Smooth muscle cell (in vitro differentiated cells): ENCODE measurements around the gene CCN5. TPM values are rescaled to one million over a fixed set of nuclear protein-coding genes. Genes with fewer than 3 reads are reported as not detected.

ENCODE experiments used
- DNase-seq: peaks from one replicate; lab custom pipeline; 2025; ENCODE audit not compliant: unreplicated experiment; lab: John Stamatoyannopoulos, UW
- H2AFZ ChIP-seq: fragments of 200-600 bp; sonication (generic); 2 replicates; pipeline ENCODE4 v1.6.0; 2016; ENCODE audit warnings: antibody characterized with exemption, low read depth, mild to moderate bottlenecking
- H3F3A ChIP-seq: fragments of 200-600 bp; sonication (generic); 2 replicates; pipeline ENCODE4 v1.6.0; 2017; ENCODE audit warnings: antibody characterized with exemption, low read depth
- H3K27ac ChIP-seq: fragments of 200-600 bp; sonication (generic); 2 replicates; pipeline ENCODE4 v1.5.1; 2016; ENCODE audit warnings: low read depth, mild to moderate bottlenecking
- H3K27me3 ChIP-seq: fragments of 200-600 bp; sonication (generic); 2 replicates; pipeline ENCODE4 v1.6.1; 2016; ENCODE audit warnings: low read depth, mild to moderate bottlenecking
- H3K36me3 ChIP-seq: fragments of 200-600 bp; sonication (generic); 2 replicates; pipeline ENCODE4 v1.5.1; 2016; ENCODE audit warnings: low read depth
- H3K4me1 ChIP-seq: fragments of 200-600 bp; sonication (generic); 2 replicates; pipeline ENCODE4 v1.5.1; 2016; ENCODE audit warnings: low read depth
- H3K4me2 ChIP-seq: fragments of 200-600 bp; sonication (generic); 2 replicates; pipeline ENCODE4 v1.6.0; 2016; ENCODE audit warnings: mild to moderate bottlenecking
- H3K4me3 ChIP-seq: fragments of 200-600 bp; sonication (generic); 2 replicates; pipeline ENCODE4 v1.5.1; 2016; ENCODE audit warnings: mild to moderate bottlenecking
- H3K79me2 ChIP-seq: fragments of 200-600 bp; sonication (generic); 2 replicates; pipeline ENCODE4 v1.6.0; 2016; ENCODE audit warnings: low read depth, mild to moderate bottlenecking
- H3K9ac ChIP-seq: fragments of 200-600 bp; sonication (generic); 2 replicates; pipeline ENCODE4 v1.6.0; 2016; ENCODE audit warnings: low read depth
- H3K9me3 ChIP-seq: fragments of 200-600 bp; sonication (generic); replicated peaks from 2 replicates; pipeline ENCODE4 v1.5.1; 2016; ENCODE audit warnings: low read depth
- H4K20me1 ChIP-seq: fragments of 200-600 bp; sonication (generic); 2 replicates; pipeline ENCODE4 v1.6.0; 2016; ENCODE audit warnings: low read depth
- CTCF ChIP-seq: fragments of 200-600 bp; sonication (generic); IDR thresholded peaks from 2 replicates; pipeline ENCODE4 v1.5.1; 2017; ENCODE audit warnings: borderline replicate concordance, mild to moderate bottlenecking, antibody characterized with exemption; ENCODE audit not compliant: insufficient read depth, poor library complexity, severe bottlenecking
- WGBS: methylation state at CpG from one replicate; pipeline ENCODE4 v1.1.7; 2016; ENCODE audit warnings: low lambda C conversion rate; 5-methylcytosine and 5-hydroxymethylcytosine counted together
- polyA plus RNA-seq: library from polyadenylated mRNA; unstranded; fragments of >200 nt; fragmentation: Nextera tagmentation; extraction: Ambion mirVana; gene quantifications from 2 replicates; pipeline ENCODE4 v1.2.1, GENCODE V29; 2016
- total RNA-seq: library from RNA; depleted of rRNA; stranded (reverse); fragments of >200 nt; gene quantifications from 2 replicates; pipeline ENCODE4 v1.2.3, GENCODE V29; 2014

CCN5 gene
- total and polyA plus RNA-seq, 2 experiments from 2014 or later = not detected

GRCh38 chr20:44698351-44698750 lies 16.8 kb upstream of the CCN5 start:
- H3K9me3 ChIP-seq = no peaks in the 10 kb centered on the region
- no peaks in the 10 kb centered on the region for H3K27me3 ChIP-seq
- no peak for DNase-seq
- no peak overlapping the region for H3K4me2 ChIP-seq
- 42% methylated on average over 3 of the region's 3 CpGs for WGBS
- H3K9ac ChIP-seq = no peak overlapping the region
- H4K20me1 ChIP-seq = no peaks in the 10 kb centered on the region
- H2AFZ ChIP-seq = no peak overlapping the region
- no peak overlapping the region for H3K4me3 ChIP-seq
- peaks cover 22% of the 10 kb centered on the region for H3F3A ChIP-seq
- H3K27ac ChIP-seq = no peak overlapping the region
- no peak for TF ChIP-seq CTCF
- no peaks in the 10 kb centered on the region for H3K36me3 ChIP-seq
- H3K79me2 ChIP-seq = no peaks in the 10 kb centered on the region
- H3K4me1 ChIP-seq = peaks cover 14% of the 10 kb centered on the region

DNA sequence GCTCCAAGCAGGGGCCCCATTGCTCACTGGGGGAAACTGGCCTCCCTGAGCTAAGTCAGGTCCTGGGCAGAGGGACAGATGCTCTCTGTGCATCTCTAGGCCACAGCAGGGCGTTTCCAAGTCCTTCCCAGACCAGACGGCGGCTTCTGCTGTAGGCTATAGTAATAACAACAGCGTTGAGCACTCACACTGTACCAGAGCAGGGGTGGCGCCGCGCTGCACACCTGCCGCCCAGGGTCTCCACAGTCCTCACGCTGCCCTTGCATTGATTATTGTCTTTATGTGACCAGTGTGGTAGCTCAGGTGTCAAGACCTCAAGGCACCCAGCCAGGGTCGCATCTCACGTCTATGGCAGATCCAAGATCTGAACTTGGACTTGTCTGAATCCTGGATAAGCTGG lies 14.9 kb upstream of the CCN5 start:
- no peak overlapping the region for H3K9ac ChIP-seq
- no peaks in the 10 kb centered on the region for H3K36me3 ChIP-seq
- H3F3A ChIP-seq = peaks cover 8% of the 10 kb centered on the region
- H2AFZ ChIP-seq = no peak overlapping the region
- no peaks in the 10 kb centered on the region for H3K79me2 ChIP-seq
- no peak overlapping the region for H3K4me2 ChIP-seq
- WGBS = 93% methylated on average over 10 of the region's 11 CpGs
- peaks cover 14% of the 10 kb centered on the region for H3K4me1 ChIP-seq
- no peaks in the 10 kb centered on the region for H3K9me3 ChIP-seq
- no peak overlapping the region for H3K4me3 ChIP-seq
- H3K27me3 ChIP-seq = no peaks in the 10 kb centered on the region
- no peak for TF ChIP-seq CTCF
- no peaks in the 10 kb centered on the region for H4K20me1 ChIP-seq
- no peak for DNase-seq
- H3K27ac ChIP-seq = no peak overlapping the region

GRCh38 chr20:44701118-44701857 lies 13.9 kb upstream of the CCN5 start:
- 71% methylated on average over 14 of the region's 15 CpGs for WGBS
- DNase-seq = no peak
- Histone ChIP-seq H3K9ac (no peak overlapping the region), H3K79me2 (no peaks in the 10 kb centered on the region), H2AFZ (no peak overlapping the region), H3F3A (peaks cover 4% of the 10 kb centered on the region), H3K4me1 (peaks cover 7% of the 10 kb centered on the region), H3K4me2 (no peak overlapping the region), H4K20me1 (no peaks in the 10 kb centered on the region), H3K4me3 (no peak overlapping the region), H3K9me3 (no peaks in the 10 kb centered on the region), H3K27ac (no peak overlapping the region), H3K27me3 (no peaks in the 10 kb centered on the region), H3K36me3 (no peaks in the 10 kb centered on the region)
- no peak for TF ChIP-seq CTCF

DNA sequence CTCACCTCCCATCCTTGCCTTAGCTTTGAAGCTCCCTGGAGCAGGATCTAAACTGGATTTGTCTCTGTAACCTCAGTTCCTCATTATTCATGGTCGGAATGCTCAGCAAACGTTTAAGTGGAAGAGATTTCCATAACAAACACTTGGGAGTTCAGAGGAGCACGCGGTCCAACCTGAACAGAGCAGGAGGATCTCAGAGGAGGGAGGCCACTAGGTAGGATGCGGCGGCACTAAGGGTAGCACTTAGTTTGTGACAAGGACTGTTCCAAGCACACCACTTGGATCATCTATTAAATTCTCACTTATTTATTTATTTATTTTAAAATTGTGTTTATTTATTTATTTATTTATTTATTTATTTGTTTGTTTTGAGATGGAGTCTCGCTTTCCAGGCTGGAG lies 13.3 kb upstream of the CCN5 start:
- Histone ChIP-seq H2AFZ (no peak overlapping the region), H3F3A (peaks cover 3% of the 10 kb centered on the region), H3K4me1 (peaks cover 7% of the 10 kb centered on the region), H3K4me3 (no peak overlapping the region), H3K79me2 (no peaks in the 10 kb centered on the region), H4K20me1 (no peaks in the 10 kb centered on the region), H3K27me3 (no peaks in the 10 kb centered on the region), H3K9me3 (no peaks in the 10 kb centered on the region), H3K4me2 (no peak overlapping the region), H3K36me3 (no peaks in the 10 kb centered on the region), H3K9ac (no peak overlapping the region), H3K27ac (no peak overlapping the region)
- DNase-seq = no peak
- no peak for TF ChIP-seq CTCF
- WGBS = 76% methylated on average over 7 of the region's 7 CpGs
